HepG2 (cell line): ENCODE measurements around the gene PISD. TPM values are rescaled to one million over a fixed set of nuclear protein-coding genes. Genes with fewer than 3 reads are reported as not detected.
A peak's percentile ranks its signal among the peaks of the same experiment; 100 is the strongest.

Experiments used
- AGO1 ChIP-seq: fragments of 200-400 bp; formaldehyde crosslinking; IDR thresholded peaks from 2 replicates; pipeline ENCODE4 v1.6.1; 2017; ENCODE audit warnings: mild to moderate bottlenecking, low read depth, low read length, moderate library complexity; ENCODE audit not compliant: poor library complexity, severe bottlenecking
- BRCA1 ChIP-seq: sonication (generic); formaldehyde crosslinking; IDR thresholded peaks from 2 replicates; pipeline ENCODE4 v1.4.0; 2020; ENCODE audit warnings: missing genetic modification reagents
- CAMTA2 ChIP-seq: sonication (generic); formaldehyde crosslinking; IDR thresholded peaks from 2 replicates; pipeline ENCODE4 v1.4.0; 2020; ENCODE audit warnings: mild to moderate bottlenecking, missing genetic modification reagents, borderline replicate concordance
- FLYWCH1 ChIP-seq: sonication (generic); formaldehyde crosslinking; IDR thresholded peaks from 2 replicates; pipeline ENCODE4 v1.8.1; 2023; ENCODE audit warnings: mild to moderate bottlenecking, missing genetic modification reagents
- HCFC1 ChIP-seq: fragments of 150-350 bp; IDR thresholded peaks from 2 replicates; pipeline ENCODE4 v1.6.1; 2014; ENCODE audit warnings: low read depth, low read length
- KLF13 ChIP-seq: sonication (generic); formaldehyde crosslinking; IDR thresholded peaks from 2 replicates; pipeline ENCODE4 v1.4.0; 2020; ENCODE audit warnings: mild to moderate bottlenecking, missing genetic modification reagents
- MIXL1 ChIP-seq: IDR thresholded peaks from 2 replicates; pipeline ENCODE4 v1.6.1; 2016
- MTF1 ChIP-seq: sonication (generic); formaldehyde crosslinking; IDR thresholded peaks from 2 replicates; pipeline ENCODE4 v1.5.0; 2020; ENCODE audit warnings: missing genetic modification reagents
- MXI1 ChIP-seq: IDR thresholded peaks from 3 replicates; pipeline ENCODE4 v1.6.1; 2012; ENCODE audit warnings: low read depth, low read length, inconsistent platforms, borderline replicate concordance
- NR1H2 ChIP-seq: sonication (generic); formaldehyde crosslinking; IDR thresholded peaks from 2 replicates; pipeline ENCODE4 v1.8.1; 2022; ENCODE audit warnings: low read depth, missing genetic modification reagents, borderline replicate concordance
- NRL ChIP-seq: sonication (generic); formaldehyde crosslinking; IDR thresholded peaks from 2 replicates; pipeline ENCODE4 v1.5.0; 2020; ENCODE audit warnings: missing genetic modification reagents, mild to moderate bottlenecking, moderate library complexity, borderline replicate concordance
- RAD51 ChIP-seq: fragments of 450-650 bp; IDR thresholded peaks from 2 replicates; pipeline ENCODE4 v1.6.1; 2016; ENCODE audit warnings: borderline replicate concordance
- SUZ12 ChIP-seq: fragments of 150-350 bp; IDR thresholded peaks from 2 replicates; pipeline ENCODE4 v1.6.1; 2014; ENCODE audit warnings: low read depth, low read length
- TGIF2 ChIP-seq: IDR thresholded peaks from 2 replicates; pipeline ENCODE4 v1.6.1; 2016; ENCODE audit warnings: control low read depth, missing compliant biosample characterization
- ZNF251 ChIP-seq: sonication (generic); formaldehyde crosslinking; IDR thresholded peaks from 2 replicates; pipeline ENCODE4 v1.9.0; 2021; ENCODE audit warnings: mild to moderate bottlenecking, missing genetic modification reagents
- ZNF282 ChIP-seq: fragments of 450-650 bp; IDR thresholded peaks from 2 replicates; pipeline ENCODE4 v1.6.1; 2018; ENCODE audit not compliant: partially characterized antibody
- ZNF354B ChIP-seq: sonication (generic); formaldehyde crosslinking; IDR thresholded peaks from 2 replicates; pipeline ENCODE4 v1.8.0; 2022; ENCODE audit warnings: mild to moderate bottlenecking, missing genetic modification reagents
- ZNF430 ChIP-seq: sonication (generic); formaldehyde crosslinking; IDR thresholded peaks from 2 replicates; pipeline ENCODE4 v1.9.0; 2021; ENCODE audit warnings: mild to moderate bottlenecking, missing genetic modification reagents
- ZNF501 ChIP-seq: sonication (generic); formaldehyde crosslinking; IDR thresholded peaks from 2 replicates; pipeline ENCODE4 v1.5.1; 2020; ENCODE audit warnings: mild to moderate bottlenecking, moderate library complexity, missing genetic modification reagents
- ZNF530 ChIP-seq: sonication (generic); formaldehyde crosslinking; IDR thresholded peaks from 2 replicates; pipeline ENCODE4 v1.5.0; 2020; ENCODE audit warnings: low read depth, mild to moderate bottlenecking, missing genetic modification reagents
- ZNF577 ChIP-seq: sonication (generic); formaldehyde crosslinking; IDR thresholded peaks from 2 replicates; pipeline ENCODE4 v1.4.0; 2020; ENCODE audit warnings: mild to moderate bottlenecking, low read depth, missing genetic modification reagents, borderline replicate concordance
- ZNF616 ChIP-seq: sonication (generic); formaldehyde crosslinking; IDR thresholded peaks from 2 replicates; pipeline ENCODE4 v1.5.0; 2020; ENCODE audit warnings: low read depth, mild to moderate bottlenecking, missing genetic modification reagents
- ZNF713 ChIP-seq: sonication (generic); formaldehyde crosslinking; IDR thresholded peaks from 2 replicates; pipeline ENCODE4 v1.4.0; 2020; ENCODE audit warnings: mild to moderate bottlenecking, missing genetic modification reagents
- ZNF75D ChIP-seq: sonication (generic); formaldehyde crosslinking; IDR thresholded peaks from 2 replicates; pipeline ENCODE4 v1.8.1; 2023; ENCODE audit warnings: missing genetic modification reagents, mild to moderate bottlenecking, borderline replicate concordance
- ZNF878 ChIP-seq: sonication (generic); formaldehyde crosslinking; IDR thresholded peaks from 2 replicates; pipeline ENCODE4 v1.8.1; 2023; ENCODE audit warnings: mild to moderate bottlenecking, missing genetic modification reagents, moderate library complexity
- polyA plus RNA-seq, 8 experiments: library from polyadenylated mRNA; depleted of rRNA in 3 of 8; stranded (reverse) in 7 of 8; unstranded in 1 of 8; fragments of >200 nt; fragmentation: Illumina TruSeq in 4 of 8; extraction: Trizol in 4 of 8; gene quantifications; 2 replicates each; pipeline versions ENCODE4 v1.2.1 to v1.2.3, GENCODE V29; 2011 to 2016; ENCODE audit warnings: low read depth in 4 of 8, missing spikeins in 1 of 8, mixed read lengths in 1 of 8; ENCODE audit not compliant: insufficient read depth in 1 of 8
- total RNA-seq, 5 experiments: library from RNA; depleted of rRNA; stranded (reverse); fragments of >200 nt; fragmentation: Illumina TruSeq; extraction: Trizol; gene quantifications; 2 replicates each; pipeline ENCODE4 v1.2.3, GENCODE V29; 2016; ENCODE audit warnings: low read depth in 1 of 5
- TF ChIP-seq, protein P1 (sequence below): sonication (generic); formaldehyde crosslinking; IDR thresholded peaks from 2 replicates; pipeline ENCODE4 v1.4.0; 2020; ENCODE audit warnings: mild to moderate bottlenecking, missing genetic modification reagents
- TF ChIP-seq, protein P2 (sequence below): sonication (generic); formaldehyde crosslinking; IDR thresholded peaks from 2 replicates; pipeline ENCODE4 v1.9.0; 2021; ENCODE audit warnings: missing genetic modification reagents, borderline replicate concordance

PISD gene
- total and polyA plus RNA-seq, 2 of the 13 experiments (the other 11 are each of a cell fraction or from before 2014, with no cell fraction given), result 30.1 to 47.7 TPM

DNA sequence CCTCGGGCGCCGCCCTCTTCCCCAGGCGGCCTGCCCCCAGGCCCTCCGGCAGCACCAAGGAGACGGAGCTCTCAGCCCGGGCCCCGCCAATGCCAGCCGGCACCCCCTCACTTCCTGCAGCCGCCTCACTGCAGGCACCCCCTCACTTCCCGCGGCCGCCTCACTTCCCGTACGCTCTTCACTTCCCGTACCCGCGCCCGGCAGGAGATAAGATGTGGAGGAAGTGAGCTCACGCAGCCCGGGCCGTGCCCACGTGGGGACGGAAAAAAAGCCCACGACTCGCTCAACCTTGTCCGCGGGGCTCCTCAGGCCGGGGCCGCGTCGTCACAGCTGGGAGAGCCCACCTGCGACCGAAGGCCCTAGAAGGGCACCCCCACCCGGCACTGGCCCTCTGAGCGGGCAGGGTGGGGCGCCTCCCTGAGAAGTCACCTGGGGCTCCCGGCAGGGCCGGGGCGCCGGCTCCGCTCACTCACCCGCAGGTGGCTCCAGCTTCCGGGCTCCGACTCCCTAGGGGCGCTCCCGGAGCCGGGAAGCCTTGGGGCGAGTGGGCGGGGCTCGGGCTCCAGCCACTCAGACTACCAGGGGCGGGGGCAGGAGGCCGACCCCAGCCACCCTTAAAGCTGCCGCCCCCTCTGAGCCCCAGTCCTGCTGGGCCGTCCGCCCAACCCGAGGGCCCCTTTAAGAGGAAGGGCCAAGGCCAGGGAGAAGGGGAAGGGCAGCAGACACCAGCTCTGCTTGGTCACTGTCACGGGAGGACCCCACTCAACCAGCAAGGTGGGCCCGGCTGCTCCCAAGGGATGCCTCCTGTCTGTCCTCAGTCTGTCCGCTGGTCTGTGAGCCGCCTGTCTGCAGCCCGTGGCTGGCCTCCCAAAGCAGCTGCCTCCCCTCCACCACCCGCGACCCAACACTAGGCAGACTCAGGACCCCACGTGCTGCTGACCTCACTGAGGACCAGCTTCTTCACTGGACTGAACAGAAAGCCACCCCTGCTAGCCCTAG lies 31.4 kb downstream of the PISD start (continued):
- TF ChIP-seq AGO1 (no peak), ZNF530 (CRISPR knock-in tag) (no peak), CAMTA2 (no peak), ZNF616 (CRISPR knock-in tag) (0 out of 2 replicates have a peak, but pooled peaks have one; percentile 46), ZNF75D (CRISPR knock-in tag) (no peak), MTF1 (no peak), SUZ12 (no peak), HCFC1 (no peak), ZNF878 (CRISPR knock-in tag) (no peak), BRCA1 (CRISPR knock-in tag) (no peak), MXI1 (peak; percentile 80; the same call in 1 of the 3 replicates), ZNF354B (CRISPR knock-in tag) (0 out of 2 replicates have a peak, but pooled peaks have one; percentile 36), NRL (CRISPR knock-in tag) (0 out of 2 replicates have a peak, but pooled peaks have one; percentile 16), ZNF713 (CRISPR knock-in tag) (no peak), NR1H2 (no peak), MIXL1 (CRISPR knock-in tag) (no peak), ZNF251 (CRISPR knock-in tag) (no peak), ZNF282 (no peak), ZNF577 (CRISPR knock-in tag) (no peak), ZNF430 (CRISPR knock-in tag) (peak; percentile 46; the same call in 1 of the 2 replicates), KLF13 (CRISPR knock-in tag) (0 out of 2 replicates have a peak, but pooled peaks have one; percentile 13), TGIF2 (CRISPR knock-in tag) (no peak), RAD51 (no peak), ZNF501 (peak; percentile 54; the same call in 1 of the 2 replicates), FLYWCH1 (CRISPR knock-in tag) (no peak)
- TF ChIP-seq, protein P1, sequence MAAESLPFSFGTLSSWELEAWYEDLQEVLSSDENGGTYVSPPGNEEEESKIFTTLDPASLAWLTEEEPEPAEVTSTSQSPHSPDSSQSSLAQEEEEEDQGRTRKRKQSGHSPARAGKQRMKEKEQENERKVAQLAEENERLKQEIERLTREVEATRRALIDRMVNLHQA (CRISPR knock-in tag), result no peak
- TF ChIP-seq, protein P2, sequence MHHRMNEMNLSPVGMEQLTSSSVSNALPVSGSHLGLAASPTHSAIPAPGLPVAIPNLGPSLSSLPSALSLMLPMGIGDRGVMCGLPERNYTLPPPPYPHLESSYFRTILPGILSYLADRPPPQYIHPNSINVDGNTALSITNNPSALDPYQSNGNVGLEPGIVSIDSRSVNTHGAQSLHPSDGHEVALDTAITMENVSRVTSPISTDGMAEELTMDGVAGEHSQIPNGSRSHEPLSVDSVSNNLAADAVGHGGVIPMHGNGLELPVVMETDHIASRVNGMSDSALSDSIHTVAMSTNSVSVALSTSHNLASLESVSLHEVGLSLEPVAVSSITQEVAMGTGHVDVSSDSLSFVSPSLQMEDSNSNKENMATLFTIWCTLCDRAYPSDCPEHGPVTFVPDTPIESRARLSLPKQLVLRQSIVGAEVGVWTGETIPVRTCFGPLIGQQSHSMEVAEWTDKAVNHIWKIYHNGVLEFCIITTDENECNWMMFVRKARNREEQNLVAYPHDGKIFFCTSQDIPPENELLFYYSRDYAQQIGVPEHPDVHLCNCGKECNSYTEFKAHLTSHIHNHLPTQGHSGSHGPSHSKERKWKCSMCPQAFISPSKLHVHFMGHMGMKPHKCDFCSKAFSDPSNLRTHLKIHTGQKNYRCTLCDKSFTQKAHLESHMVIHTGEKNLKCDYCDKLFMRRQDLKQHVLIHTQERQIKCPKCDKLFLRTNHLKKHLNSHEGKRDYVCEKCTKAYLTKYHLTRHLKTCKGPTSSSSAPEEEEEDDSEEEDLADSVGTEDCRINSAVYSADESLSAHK (CRISPR knock-in tag), result no peak
